HEK293T (cell line): Measurements from ENCODE around the gene CDK5RAP3.

Experiments used
- CTBP1 ChIP-seq: fragments of 450-650 bp; IDR thresholded peaks from 2 replicates; pipeline ENCODE4 v1.6.1; 2016; ENCODE audit warnings: borderline replicate concordance
- FOXK2 ChIP-seq: fragments of 450-650 bp; IDR thresholded peaks from 2 replicates; pipeline ENCODE4 v1.6.1; 2016; ENCODE audit warnings: mild to moderate bottlenecking
- FOXM1 ChIP-seq: fragments of 450-650 bp; IDR thresholded peaks from 2 replicates; pipeline ENCODE4 v1.6.1; 2017; ENCODE audit warnings: mild to moderate bottlenecking, borderline replicate concordance
- NFRKB ChIP-seq: fragments of 450-650 bp; IDR thresholded peaks from 2 replicates; pipeline ENCODE4 v1.6.1; 2016; ENCODE audit warnings: mild to moderate bottlenecking, moderate library complexity
- SP1 ChIP-seq: fragments of 450-650 bp; IDR thresholded peaks from 2 replicates; pipeline ENCODE4 v1.6.1; 2017
- SUZ12 ChIP-seq: fragments of 450-650 bp; IDR thresholded peaks from 2 replicates; pipeline ENCODE4 v1.6.1; 2016; ENCODE audit warnings: mild to moderate bottlenecking

DNA sequence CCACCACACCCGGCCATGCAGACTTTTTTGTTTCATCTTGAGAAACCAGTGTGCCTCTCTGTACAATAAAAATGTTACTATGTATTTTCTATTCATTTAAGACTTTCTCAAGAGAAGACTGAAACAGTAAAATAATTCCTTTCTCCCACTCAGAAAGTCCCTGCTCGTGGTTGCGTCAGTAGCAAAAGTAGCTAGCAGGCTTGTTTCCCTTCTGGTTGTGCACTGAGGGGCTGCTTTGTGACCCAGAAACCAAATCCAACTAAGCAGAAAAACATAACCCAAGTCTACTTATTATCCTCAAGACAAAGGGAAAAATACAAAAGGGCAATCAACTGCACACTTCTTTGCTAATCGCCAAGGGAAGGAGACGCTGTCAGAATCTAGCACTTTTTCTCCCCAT is 33.0 kb upstream of the CDK5RAP3 start:
- no peak for TF ChIP-seq NFRKB
- TF ChIP-seq SP1, result no peak
- no peak for TF ChIP-seq CTBP1
- TF ChIP-seq FOXK2, result no peak
- TF ChIP-seq SUZ12, result no peak
- TF ChIP-seq FOXM1, result no peak
